UCSD-AML1 (cell line): Measurements from ENCODE around the gene CHRD.

ENCODE experiments used
- DNase-seq: peaks from one replicate; lab custom pipeline; 2025; ENCODE audit not compliant: unreplicated experiment; lab: John Stamatoyannopoulos, UW

Gene CHRD

GRCh38 chr3:184381261-184382224 is 1.7 kb downstream of the CHRD start:
- peak; percentile 38 for DNase-seq

- no peak for DNase-seq
Measured at GRCh38 chr3:184382326-184383032, 2.6 kb downstream of the CHRD start.

- no peak for DNase-seq
Measured at GRCh38 chr3:184383033-184383740, 3.3 kb downstream of the CHRD start.

- DNase-seq, result no peak
Measured at GRCh38 chr3:184384342-184384741, 4.5 kb downstream of the CHRD start.

- no peak for DNase-seq
Measured at GRCh38 chr3:184384856-184385422, 5.1 kb downstream of the CHRD start.

- no peak for DNase-seq
Measured at GRCh38 chr3:184386047-184386806, 6.4 kb downstream of the CHRD start.

- DNase-seq, result no peak
Measured at GRCh38 chr3:184387174-184387714, 7.4 kb downstream of the CHRD start.

- no peak for DNase-seq
Measured at GRCh38 chr3:184388164-184388935, 8.5 kb downstream of the CHRD start.

GRCh38 chr3:184388936-184389230 is 9.0 kb downstream of the CHRD start:
- DNase-seq, result no peak

GRCh38 chr3:184389384-184389783 is 9.5 kb downstream of the CHRD start:
- no peak for DNase-seq

- DNase-seq, result no peak
Measured at GRCh38 chr3:184389935-184390528, 10.2 kb downstream of the CHRD start.

- DNase-seq, result no peak
Measured at GRCh38 chr3:184391266-184391665, 11.4 kb downstream of the CHRD start.

GRCh38 chr3:184395320-184395660 is 15.4 kb downstream of the CHRD start:
- no peak for DNase-seq

GRCh38 chr3:184399410-184399809 is 19.6 kb downstream of the CHRD start:
- no peak for DNase-seq

GRCh38 chr3:184405075-184406030 is 25.5 kb downstream of the CHRD start:
- DNase-seq, result no peak

GRCh38 chr3:184409331-184409926 is 29.6 kb downstream of the CHRD start:
- no peak for DNase-seq

GRCh38 chr3:184409946-184410500 is 30.2 kb downstream of the CHRD start:
- no peak for DNase-seq
